ENCODE data around the gene NOC3L.
"Not testable (repeated sequence)": the region's sequence is repeated elsewhere in the genome, so short reads cannot be mapped to it uniquely, and the experiment has no call there.

Gene NOC3L

DNA sequence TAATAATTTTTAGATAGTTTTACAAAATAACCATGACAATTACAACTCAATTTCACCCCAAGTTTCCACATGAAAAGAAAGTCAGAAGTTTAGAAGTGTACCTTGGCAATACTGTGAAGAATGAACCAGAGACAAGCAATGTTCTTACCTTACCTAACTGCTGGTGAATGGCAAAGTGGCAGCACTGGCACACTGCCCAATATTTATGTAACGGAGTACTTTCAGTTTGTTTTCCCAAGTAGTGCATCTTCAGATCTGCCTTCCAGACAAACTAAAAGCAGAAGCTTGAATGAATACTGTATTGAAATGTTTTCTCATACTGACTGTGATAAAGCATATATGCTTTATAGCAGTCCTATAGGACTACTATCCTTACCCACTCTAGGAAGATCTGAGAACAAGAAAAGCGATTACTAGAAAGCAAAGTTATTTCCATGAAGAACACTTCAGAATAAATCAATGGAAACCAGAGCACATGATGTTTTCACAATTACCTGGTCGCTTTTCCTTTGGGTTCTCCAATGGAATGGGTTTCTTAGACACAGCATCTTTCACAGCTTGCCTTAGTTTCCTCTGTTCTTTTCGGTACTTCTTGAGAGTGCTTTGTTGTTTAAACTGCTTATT lies 1.5 kb downstream of the NOC3L start:
- no peak for DNase-seq (ENCODE audit: low read depth)

DNA sequence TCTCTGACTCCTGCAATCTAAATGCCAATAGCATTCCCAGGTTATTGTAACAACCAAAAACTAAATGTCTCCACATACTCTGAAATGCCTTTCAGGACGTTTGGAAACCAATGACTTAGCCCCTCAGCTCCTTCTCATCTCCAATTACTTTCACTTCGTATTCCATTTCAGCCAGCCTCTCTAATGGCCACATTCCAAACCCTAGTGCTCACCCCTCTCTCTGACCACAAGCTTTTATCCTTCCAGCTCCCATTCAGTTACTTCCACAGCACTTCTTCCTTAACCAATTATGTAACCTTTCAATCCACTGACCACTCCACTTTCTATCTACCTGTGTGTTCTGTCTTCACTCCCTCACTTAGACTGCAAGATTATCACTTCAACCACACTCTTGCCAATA lies 4.3 kb downstream of the NOC3L start:
- peak; percentile 68 for DNase-seq (ENCODE audit: low read depth)

DNA sequence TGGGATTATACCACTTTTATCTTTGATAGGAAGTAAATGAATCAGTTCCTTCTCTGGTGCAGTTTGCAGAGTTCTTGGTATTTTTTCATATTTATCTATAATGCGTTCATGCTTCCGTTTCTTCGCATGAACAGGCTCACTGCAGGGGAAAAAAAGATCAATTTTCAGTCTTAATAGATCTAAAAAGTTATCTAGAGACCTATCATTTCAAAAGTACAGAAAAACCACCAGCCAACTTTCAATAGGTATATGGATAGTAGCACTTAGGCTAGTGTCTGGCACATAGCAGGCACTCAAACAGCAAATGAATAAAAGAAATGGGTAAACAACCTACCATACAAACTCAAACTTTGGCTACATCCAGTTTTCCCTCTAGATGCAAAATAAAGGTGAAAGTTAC lies 5.5 kb downstream of the NOC3L start:
- no peak for DNase-seq (ENCODE audit: low read depth)

DNA sequence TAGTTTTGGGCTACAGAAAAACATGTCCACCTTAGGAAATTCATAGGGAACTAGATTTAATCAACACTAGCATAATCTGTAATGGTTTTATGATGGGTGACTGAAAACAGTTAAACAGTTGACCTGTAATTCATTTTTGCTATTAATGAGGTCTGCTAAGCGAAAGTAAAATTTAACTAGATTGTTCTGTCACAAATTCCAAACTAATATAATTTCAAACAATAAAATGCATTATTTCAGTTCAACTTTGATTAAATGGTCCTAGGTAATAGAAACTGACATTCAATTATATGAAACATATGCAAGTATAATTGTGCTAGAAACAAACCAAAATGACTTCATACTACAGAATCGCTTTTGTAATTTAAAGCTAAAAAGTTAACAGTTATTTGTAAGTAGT lies 6.9 kb downstream of the NOC3L start:
- DNase-seq (ENCODE audit: low read depth): no peak

- DNase-seq (ENCODE audit: low read depth): no peak
These were observed 9.4 kb downstream of the NOC3L start for GRCh38 chr10:94353336-94353735.

DNA sequence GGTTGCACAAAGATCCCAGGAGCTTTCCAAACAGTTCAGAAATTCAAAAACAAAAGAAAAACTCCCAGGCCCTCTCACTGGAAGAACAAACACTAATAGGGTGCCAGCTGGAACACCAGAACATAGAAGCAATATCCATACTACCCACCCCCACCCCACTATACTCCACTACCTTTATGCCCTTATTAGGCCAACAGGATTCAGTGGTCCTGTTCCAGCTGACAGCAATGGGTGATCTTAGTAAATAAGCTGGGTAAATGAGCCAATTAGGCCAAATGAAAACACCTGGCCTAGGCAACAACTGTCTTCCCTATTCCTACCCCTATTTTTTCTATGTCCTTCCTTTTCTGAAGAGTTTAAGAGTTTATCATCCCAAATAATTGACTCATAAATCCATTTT lies 11.7 kb downstream of the NOC3L start:
- no peak for DNase-seq (ENCODE audit: low read depth)

- DNase-seq (ENCODE audit: low read depth): not testable (repeated sequence)
These were observed 12.2 kb downstream of the NOC3L start for GRCh38 chr10:94350500-94350899.

GRCh38 chr10:94349327-94349726 lies 13.4 kb downstream of the NOC3L start:
- DNase-seq (ENCODE audit: low read depth): no peak

DNA sequence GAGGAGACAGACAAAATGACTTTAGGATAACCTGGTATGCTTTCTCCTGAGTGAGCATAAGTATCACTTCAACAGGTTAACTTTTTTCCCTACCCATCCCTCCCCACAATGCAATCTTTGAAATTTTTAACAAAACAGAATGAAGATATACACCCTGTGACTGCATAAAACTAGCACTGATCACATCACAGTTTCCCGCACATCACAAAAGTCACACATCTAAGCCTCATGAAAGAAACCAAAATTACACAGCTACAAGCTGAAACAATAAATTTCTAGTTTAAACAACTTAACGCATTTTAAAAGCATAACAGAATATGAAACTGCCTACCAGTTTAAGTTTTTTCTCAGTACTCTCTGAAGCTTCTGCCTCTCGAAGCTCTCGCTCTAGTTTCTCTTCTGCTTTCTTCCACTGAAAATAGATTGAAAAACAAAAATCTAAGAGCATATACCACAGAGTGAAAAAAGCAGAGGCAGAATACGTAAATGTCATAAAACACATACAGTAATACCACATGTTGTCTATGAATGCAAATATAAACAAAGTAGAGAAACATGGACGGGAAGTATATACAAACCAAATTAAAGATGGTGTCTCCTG lies 18.1 kb downstream of the NOC3L start:
- no peak for DNase-seq (ENCODE audit: low read depth)

GRCh38 chr10:94343151-94343550 lies 19.6 kb downstream of the NOC3L start:
- DNase-seq (ENCODE audit: low read depth): no peak

DNA sequence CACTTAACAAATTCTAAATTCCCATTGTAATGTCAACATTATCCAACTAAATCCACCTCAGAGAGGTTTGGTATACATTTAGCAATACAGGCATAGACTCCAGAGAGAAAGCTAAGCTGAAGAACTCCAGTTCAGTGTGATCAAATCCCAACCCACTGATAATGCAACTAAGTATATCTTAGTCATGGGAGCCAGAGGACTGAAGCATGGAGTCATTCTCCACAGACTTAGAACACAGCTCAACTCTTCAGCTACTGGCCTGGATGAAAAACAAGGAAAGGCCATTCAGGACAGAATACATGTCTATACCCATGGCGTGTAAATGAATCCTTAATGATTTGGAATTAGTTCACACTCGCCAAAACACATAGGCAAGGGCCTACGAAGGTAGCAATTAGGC lies 27.9 kb downstream of the NOC3L start:
- no peak for DNase-seq (ENCODE audit: low read depth)

GRCh38 chr10:94333051-94333450 lies 29.7 kb downstream of the NOC3L start:
- DNase-seq (ENCODE audit: low read depth): no peak

GRCh38 chr10:94328613-94329012 lies 34.1 kb downstream of the NOC3L start:
- no peak for DNase-seq (ENCODE audit: low read depth)

GRCh38 chr10:94327649-94328048 lies 35.1 kb downstream of the NOC3L start:
- no peak for DNase-seq (ENCODE audit: low read depth)

DNA sequence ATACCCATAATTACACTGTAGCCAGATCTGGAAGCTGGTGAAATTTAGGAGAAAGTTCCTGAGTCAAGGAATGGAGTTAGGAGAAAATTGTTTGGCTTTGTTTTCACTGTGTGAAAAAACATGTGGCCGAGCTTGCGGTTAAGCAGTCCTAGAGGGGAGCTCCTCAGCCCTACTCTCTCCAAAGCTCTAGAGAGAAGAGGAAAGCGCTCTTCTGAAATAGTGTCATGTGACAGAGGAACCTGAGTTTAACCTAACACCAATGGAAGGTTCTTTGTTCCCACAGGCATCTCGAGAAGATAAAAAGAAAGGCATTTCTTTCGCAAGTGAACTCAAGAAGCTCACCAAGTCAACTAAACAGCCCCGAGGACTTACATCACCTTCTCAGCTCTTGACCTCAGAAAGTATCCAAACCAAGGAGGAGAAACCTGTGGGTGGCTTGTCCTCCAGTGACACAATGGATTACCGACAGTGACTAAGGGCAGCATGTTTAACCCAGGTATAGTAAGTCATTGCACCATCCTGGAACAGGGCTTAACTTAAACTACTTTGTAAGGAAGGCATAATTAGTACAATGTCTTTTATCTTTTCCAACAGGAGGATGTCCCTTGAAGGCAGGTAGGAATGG lies 38.0 kb downstream of the NOC3L start:
- no peak for DNase-seq (ENCODE audit: low read depth)

GRCh38 chr10:94320285-94320914 lies 42.3 kb downstream of the NOC3L start:
- DNase-seq (ENCODE audit: low read depth): peak; percentile 48

- no peak for DNase-seq (ENCODE audit: low read depth)
These were observed 46.2 kb downstream of the NOC3L start for GRCh38 chr10:94316560-94316959.

GRCh38 chr10:94315975-94316464 lies 46.7 kb downstream of the NOC3L start:
- DNase-seq (ENCODE audit: low read depth): peak; percentile 83

DNA sequence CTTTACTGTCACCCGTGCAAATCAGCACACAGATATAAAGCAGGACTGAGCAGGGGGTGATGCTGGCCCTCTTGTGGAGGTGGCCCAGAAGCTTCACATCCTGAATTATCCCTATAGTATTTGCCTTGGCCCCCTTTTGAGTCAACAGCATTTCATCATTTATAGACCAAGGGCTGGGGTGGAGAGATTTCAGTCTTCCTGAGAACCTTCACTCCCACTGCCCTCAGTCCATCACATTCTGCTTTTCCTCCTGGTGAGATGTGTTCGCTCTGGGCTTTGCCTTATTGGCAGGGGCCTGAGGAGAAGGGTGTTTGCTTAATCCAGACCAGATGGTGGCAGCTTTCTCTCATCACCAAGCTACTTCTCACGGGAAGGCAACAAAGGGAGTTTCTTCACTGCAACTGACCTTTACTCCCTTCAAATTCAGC lies 47.7 kb downstream of the NOC3L start:
- peak; percentile 75 for DNase-seq (ENCODE audit: low read depth)

DNA sequence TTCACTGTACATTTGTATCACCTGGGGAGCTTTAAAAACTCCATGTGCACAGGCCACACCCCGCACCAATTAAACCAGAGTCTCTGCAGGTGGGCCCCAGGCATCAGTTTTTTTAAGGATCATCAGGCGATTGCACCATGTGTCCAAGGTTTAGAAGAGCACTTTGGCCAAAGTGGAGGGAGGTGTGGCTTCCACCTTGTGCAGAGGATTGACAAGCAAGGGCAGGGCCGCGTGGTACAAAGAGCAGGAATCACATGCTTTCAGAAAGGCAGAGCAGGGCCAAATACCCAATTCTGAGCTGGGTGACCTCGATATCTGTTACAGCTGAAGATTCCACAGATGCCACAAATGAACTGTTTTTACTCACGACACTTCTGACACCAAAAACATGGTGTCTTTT lies 52.4 kb downstream of the NOC3L start:
- no peak for DNase-seq (ENCODE audit: low read depth)

DNA sequence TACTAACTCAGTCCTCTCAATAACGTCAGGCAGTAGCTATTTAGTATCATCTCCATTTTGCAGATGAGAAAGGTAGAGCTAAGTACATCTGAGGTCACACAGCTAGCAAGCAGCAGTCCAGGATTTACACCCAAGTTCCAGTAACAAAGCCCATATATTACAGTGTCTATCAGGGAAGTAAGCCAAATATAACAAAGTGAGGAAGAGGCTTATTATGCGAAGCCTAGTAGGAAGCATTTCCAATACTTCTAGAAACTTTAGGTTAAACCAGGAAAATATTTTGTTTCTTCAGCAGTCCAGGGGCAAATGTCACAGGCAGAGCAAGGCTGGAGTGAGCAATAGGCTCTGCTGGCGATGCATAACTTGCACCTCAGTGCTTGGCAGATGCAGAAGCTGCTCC lies 53.9 kb downstream of the NOC3L start:
- peak; percentile 10 for DNase-seq (ENCODE audit: low read depth)

DNA sequence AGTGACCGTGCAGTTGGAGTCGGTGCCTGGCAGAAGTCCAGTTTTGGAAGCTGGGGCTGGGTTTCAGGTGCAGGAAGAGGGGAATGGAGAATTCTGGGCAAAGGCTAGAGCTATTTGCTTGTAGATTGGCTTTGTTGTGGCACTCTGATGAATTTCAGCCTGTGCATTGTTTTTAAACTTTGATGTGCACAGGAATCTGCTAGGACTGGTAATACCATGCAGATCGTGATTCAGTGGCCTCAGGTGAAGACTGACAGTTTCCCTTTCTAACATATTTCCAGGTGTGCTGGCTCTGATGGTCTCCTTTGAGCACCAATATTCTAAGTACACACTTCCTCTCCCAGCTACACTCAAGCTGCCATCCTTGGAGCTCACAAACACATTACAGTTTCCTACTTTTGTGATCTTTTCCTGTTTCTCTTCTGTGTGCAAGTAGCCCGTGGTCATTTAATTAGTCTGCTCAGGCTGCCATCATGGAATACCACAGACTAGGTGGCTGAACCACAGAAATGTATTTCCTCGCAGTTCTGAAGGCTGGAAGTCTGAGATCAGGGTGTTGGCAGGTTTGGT lies 55.6 kb downstream of the NOC3L start:
- no peak for DNase-seq (ENCODE audit: low read depth)

- no peak for DNase-seq (ENCODE audit: low read depth)
These were observed 58.8 kb downstream of the NOC3L start for GRCh38 chr10:94303929-94304328.
